HCT116 (cell line): ENCODE data around the gene KIF26B. TPM values are rescaled to one million over a fixed set of nuclear protein-coding genes. Genes with fewer than 3 reads are reported as not detected.
"Not testable (repeated sequence)": the region's sequence is repeated elsewhere in the genome, so short reads cannot be mapped to it uniquely, and the experiment has no call there.

ENCODE experiments used
- ATAC-seq: fragments of 200-7000 bp; cut with Tn5 transposase; 2 replicates; pipeline ENCODE4 v1.9.1; 2020; ENCODE audit warnings: mild to moderate bottlenecking, moderate library complexity
- BruUV-seq: library from RNA; stranded (reverse); fragments of 400-500 nt; replicated peaks from 2 replicates; lab custom pipeline; 2021; lab: Mats Ljungman, UMichigan
- CTCF ChIA-PET: fragments of 300-600 bp; sonication (Branson Sonifier 250); formaldehyde crosslinking; loops from one replicate; lab custom pipeline; 2021; ENCODE audit warnings: antibody characterized with exemption; lab: Charles Lee
- POLR2A ChIA-PET: fragments of 300-600, 350-600 bp; sonication (Branson Sonifier 250); formaldehyde crosslinking; loops from one replicate; lab custom pipeline; 2021; ENCODE audit warnings: antibody characterized with exemption; lab: Charles Lee
- RAD21 ChIA-PET, 2 experiments: fragments of 300-600 bp; sonication (Branson Sonifier 250); formaldehyde crosslinking; loops; one replicate each; lab custom pipeline; 2023; ENCODE audit warnings: low total read pairs in 2 of 2; ENCODE audit not compliant: uncharacterized antibody in 2 of 2, unreplicated experiment in 2 of 2, low non-redundant PET in 1 of 2; lab: Charles Lee
- DNase-seq: peaks from one replicate; pipeline ENCODE4 v3.0.0-alpha.2; 2010; ENCODE audit warnings: low read depth, low spot score
- H2AFZ ChIP-seq: fragments of 200-600 bp; shearing (Covaris generic), sonication (generic); 2 replicates; pipeline ENCODE4 v1.6.1; 2017; ENCODE audit warnings: low read depth, mixed run types, mixed read lengths, antibody characterized with exemption, low read length; ENCODE audit not compliant: poor library complexity, severe bottlenecking
- H3K27ac ChIP-seq: 2 replicates; pipeline ENCODE4 v1.5.1; 2012; ENCODE audit warnings: low read depth, low read length
- H3K27me3 ChIP-seq: fragments of 200-600 bp; sonication (generic); 2 replicates; pipeline ENCODE4 v1.6.1; 2016; ENCODE audit warnings: mixed run types, low read length, mixed read lengths; ENCODE audit not compliant: insufficient read depth
- H3K36me3 ChIP-seq, 2 experiments: fragments of 200-500 bp in 1 of 2; fragments of 200-600 bp in 1 of 2; sonication (Bioruptor generic) in 1 of 2; sonication (generic) in 1 of 2; 2 replicates each; pipeline versions ENCODE4 v1.5.1 to v1.6.1; 2014 to 2016; ENCODE audit warnings: low read length in 2 of 2, inconsistent platforms in 1 of 2, mixed read lengths in 1 of 2, mixed run types in 1 of 2; ENCODE audit not compliant: insufficient read depth in 2 of 2, control insufficient read depth in 1 of 2
- H3K4me1 ChIP-seq, 2 experiments: fragments of 200-600 bp in 1 of 2; sonication (generic) in 1 of 2; 2 replicates each; pipeline versions ENCODE4 v1.5.1 to v1.6.1; 2012 to 2017; ENCODE audit warnings: low read length in 2 of 2, inconsistent platforms in 1 of 2, mild to moderate bottlenecking in 1 of 2, mixed read lengths in 1 of 2, mixed run types in 1 of 2, moderate library complexity in 1 of 2; ENCODE audit not compliant: insufficient read depth in 2 of 2, control insufficient read depth in 1 of 2
- H3K4me2 ChIP-seq: fragments of 200-600 bp; sonication (generic); 2 replicates; pipeline ENCODE4 v1.6.1; 2017; ENCODE audit warnings: mixed run types, low read length, mixed read lengths
- H3K4me3 ChIP-seq, 2 experiments: fragments of 200-600 bp in 1 of 2; sonication (generic) in 1 of 2; replicated peaks in 1 of 2; 2 replicates each; pipeline ENCODE4 v1.5.1; 2011 to 2016; ENCODE audit warnings: low read length in 2 of 2, control low read depth in 1 of 2, low read depth in 1 of 2, mild to moderate bottlenecking in 1 of 2, mixed read lengths in 1 of 2, mixed run types in 1 of 2
- H3K79me2 ChIP-seq: fragments of 200-600 bp; sonication (generic); 2 replicates; pipeline ENCODE4 v1.6.1; 2017; ENCODE audit warnings: mild to moderate bottlenecking, mixed run types, low read length, moderate library complexity, mixed read lengths; ENCODE audit not compliant: insufficient read depth
- H3K9ac ChIP-seq: fragments of 200-600 bp; sonication (generic); 2 replicates; pipeline ENCODE4 v1.6.1; 2016; ENCODE audit warnings: low read length, mixed read lengths
- H3K9me2 ChIP-seq: fragments of 200-600 bp; sonication (generic), shearing (Covaris generic); 2 replicates; pipeline ENCODE4 v1.6.1; 2017; ENCODE audit warnings: mixed run types, mild to moderate bottlenecking, moderate library complexity; ENCODE audit not compliant: insufficient read depth
- H3K9me3 ChIP-seq, 2 experiments: fragments of 200-500 bp in 1 of 2; fragments of 200-600 bp in 1 of 2; sonication (Bioruptor generic) in 1 of 2; sonication (generic) in 1 of 2; 2 replicates each; pipeline ENCODE4 v1.6.1; 2014 to 2017; ENCODE audit warnings: low read length in 2 of 2, mixed read lengths in 2 of 2, inconsistent platforms in 1 of 2, low read depth in 1 of 2, mild to moderate bottlenecking in 1 of 2, mixed run types in 1 of 2, moderate library complexity in 1 of 2; ENCODE audit not compliant: control insufficient read depth in 1 of 2, insufficient read depth in 1 of 2
- H4K20me1 ChIP-seq: fragments of 200-600 bp; sonication (generic), shearing (Covaris generic); 2 replicates; pipeline ENCODE4 v1.6.1; 2017; ENCODE audit warnings: mixed run types, mild to moderate bottlenecking, moderate library complexity; ENCODE audit not compliant: insufficient read depth
- CTCF ChIP-seq, 3 experiments: fragments of 200-600 bp in 1 of 3; sonication (generic) in 1 of 3; IDR thresholded peaks in 2 of 3; conservative IDR thresholded peaks in 1 of 3; 2 replicates each; pipeline ENCODE4 v1.5.1; 2012 to 2017; ENCODE audit warnings: low read depth in 2 of 3, low read length in 2 of 3, antibody characterized with exemption in 1 of 3, borderline replicate concordance in 1 of 3, control low read depth in 1 of 3, mild to moderate bottlenecking in 1 of 3, mixed read lengths in 1 of 3, mixed run types in 1 of 3, moderate library complexity in 1 of 3; ENCODE audit not compliant: insufficient read depth in 1 of 3
- EGR1 ChIP-seq: IDR thresholded peaks from 2 replicates; pipeline ENCODE4 v1.6.1; 2012; ENCODE audit warnings: low read depth
- YY1 ChIP-seq: IDR thresholded peaks from 2 replicates; pipeline ENCODE4 v1.6.1; 2011; ENCODE audit warnings: low read length, low read depth, moderate library complexity, mild to moderate bottlenecking; ENCODE audit not compliant: insufficient replicate concordance; ENCODE audit errors: extremely low read depth
- ZFX ChIP-seq: fragments of 450-650 bp; IDR thresholded peaks from 2 replicates; pipeline ENCODE4 v1.6.1; 2017
- ZNF274 ChIP-seq: fragments of 200-500 bp; sonication (Bioruptor generic); IDR thresholded peaks from 2 replicates; pipeline ENCODE4 v1.6.1; 2014; ENCODE audit warnings: mild to moderate bottlenecking, low read depth, low read length, inconsistent platforms
- intact Hi-C: fragments of 100-400 bp; cut with micrococcal nuclease; formaldehyde crosslinking; loops from 2 replicates; pipeline ENCODE4 v1.10.0; 2022
- total RNA-seq: library from RNA; stranded (reverse); gene quantifications from one replicate; pipeline ENCODE4 v1.2.1, GENCODE V29; 2021; ENCODE audit not compliant: unreplicated experiment

The KIF26B gene
- total RNA-seq, 1 experiment from 2014 or later, result 0.49 TPM

- TF ChIP-seq YY1 (no peak), ZFX (no peak), CTCF (IDR thresholded peaks at IDR 0.05 in 2 of 3, conservative IDR thresholded peaks at IDR 0.05 in 1 of 3; ENCODE audit: borderline replicate concordance in 1 of 3, insufficient read depth in 1 of 3, low read depth in 2 of 3, low read length in 2 of 3) (no peak), ZNF274 (no peak)
These were observed 517.4 kb downstream of the KIF26B start (continued) for GRCh38 chr1:245671966-245672767.

- H3K4me1 ChIP-seq, ATAC-seq, H4K20me1 ChIP-seq, intact Hi-C loops, H3K4me3 ChIP-seq, POLR2A ChIA-PET, H2AFZ ChIP-seq, H3K36me3 ChIP-seq, CTCF ChIA-PET, H3K9ac ChIP-seq, H3K9me2 ChIP-seq, H3K27ac ChIP-seq, H3K9me3 ChIP-seq, H3K79me2 ChIP-seq, RAD21 ChIA-PET, BruUV-seq, DNase-seq, H3K4me2 ChIP-seq, H3K27me3 ChIP-seq: not testable (repeated sequence)
- TF ChIP-seq YY1 (peak; percentile 11), EGR1 (peak; percentile 21; the same call in 1 of the 2 replicates)
These were observed 518.3 kb downstream of the KIF26B start for GRCh38 chr1:245672836-245673656.
